ENCODE measurements around the gene PRDM1. TPM values are rescaled to one million over a fixed set of nuclear protein-coding genes. Genes with fewer than 3 reads are reported as not detected.

Gene PRDM1
- polyA plus RNA-seq, 1 of the 3 experiments (the other 2 are of a cell fraction): 4.0 TPM

DNA sequence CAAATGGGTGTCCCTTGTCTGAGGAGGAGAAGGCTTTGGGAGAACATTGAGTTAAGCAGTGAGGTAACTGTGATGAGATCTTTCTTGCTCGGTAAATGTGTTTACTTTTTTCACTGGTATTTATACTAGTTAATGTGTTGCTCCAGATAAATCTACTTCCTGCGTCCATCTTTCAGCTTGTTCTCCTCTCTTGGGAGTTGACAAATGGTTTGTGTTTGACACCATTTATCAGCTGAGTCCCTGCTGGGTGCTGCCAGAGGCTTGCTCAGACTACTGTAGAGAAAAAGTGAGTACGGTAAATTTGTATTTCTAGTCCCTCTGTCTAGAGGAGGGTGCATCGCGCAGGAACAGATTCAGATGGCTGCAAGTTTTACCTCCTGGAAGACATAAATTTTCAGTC is 8.3 kb upstream of the PRDM1 start:
- Histone ChIP-seq H3K27me3 (ENCODE audit: insufficient read depth) (no peaks in the 10 kb centered on the region), H3K27ac (ENCODE audit: low read depth in 2 of 2, low read length in 1 of 2) (no peak overlapping the region), H3K4me2 (no peak overlapping the region), H3K9me2 (no peaks in the 10 kb centered on the region), H3K9ac (no peak overlapping the region), H4K20me1 (ENCODE audit: insufficient read depth) (no peaks in the 10 kb centered on the region), H3K9me3 (no peaks in the 10 kb centered on the region), H3F3A (replicated peaks; ENCODE audit: insufficient read depth) (peaks cover 7% of the 10 kb centered on the region), H3K4me3 (ENCODE audit: low read depth in 2 of 2, low read length in 1 of 2) (no peak overlapping the region), H3K79me2 (ENCODE audit: insufficient read depth) (no peaks in the 10 kb centered on the region), H3K4me1 (ENCODE audit: control insufficient read depth in 1 of 2, insufficient read depth in 2 of 2, low read depth in 1 of 2, low read length in 1 of 2) (0 out of 4 replicates have a peak, but pooled peaks cover 0 to 4% of the 10 kb centered on the region in 2 experiments), H2AFZ (ENCODE audit: low read depth) (no peak overlapping the region), H3K36me3 (replicated peaks in 1 of 2; ENCODE audit: control insufficient read depth in 1 of 2, insufficient read depth in 2 of 2, low read length in 1 of 2) (no peaks in the 10 kb centered on the region)
- POLR2A ChIA-PET: no interaction called here
- no peak for DNase-seq
- TF ChIP-seq EZH2phosphoT487 (IDR thresholded peaks at IDR 0.05; ENCODE audit: borderline replicate concordance, low read depth) (no peak), RXRA (IDR thresholded peaks at IDR 0.05; ENCODE audit: borderline replicate concordance, low read depth) (no peak), RFX5 (IDR thresholded peaks at IDR 0.05; ENCODE audit: low read length) (no peak), POLR2AphosphoS5 (IDR thresholded peaks at IDR 0.05; ENCODE audit: low read depth, low read length) (no peak)
- TF ChIP-seq, protein P1, sequence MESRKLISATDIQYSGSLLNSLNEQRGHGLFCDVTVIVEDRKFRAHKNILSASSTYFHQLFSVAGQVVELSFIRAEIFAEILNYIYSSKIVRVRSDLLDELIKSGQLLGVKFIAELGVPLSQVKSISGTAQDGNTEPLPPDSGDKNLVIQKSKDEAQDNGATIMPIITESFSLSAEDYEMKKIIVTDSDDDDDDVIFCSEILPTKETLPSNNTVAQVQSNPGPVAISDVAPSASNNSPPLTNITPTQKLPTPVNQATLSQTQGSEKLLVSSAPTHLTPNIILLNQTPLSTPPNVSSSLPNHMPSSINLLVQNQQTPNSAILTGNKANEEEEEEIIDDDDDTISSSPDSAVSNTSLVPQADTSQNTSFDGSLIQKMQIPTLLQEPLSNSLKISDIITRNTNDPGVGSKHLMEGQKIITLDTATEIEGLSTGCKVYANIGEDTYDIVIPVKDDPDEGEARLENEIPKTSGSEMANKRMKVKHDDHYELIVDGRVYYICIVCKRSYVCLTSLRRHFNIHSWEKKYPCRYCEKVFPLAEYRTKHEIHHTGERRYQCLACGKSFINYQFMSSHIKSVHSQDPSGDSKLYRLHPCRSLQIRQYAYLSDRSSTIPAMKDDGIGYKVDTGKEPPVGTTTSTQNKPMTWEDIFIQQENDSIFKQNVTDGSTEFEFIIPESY (IDR thresholded peaks at IDR 0.05; ENCODE audit: borderline replicate concordance, low read depth): no peak
- CTCF ChIA-PET: interaction anchor here (1.0 kb wide), 1 partner anchor 9 kb away, joined by 3 read pairs; no protein-coding TSS in a partner anchor
- 84% methylated on average over 5 of the region's 5 CpGs for WGBS (ENCODE audit: low lambda C conversion rate)

DNA sequence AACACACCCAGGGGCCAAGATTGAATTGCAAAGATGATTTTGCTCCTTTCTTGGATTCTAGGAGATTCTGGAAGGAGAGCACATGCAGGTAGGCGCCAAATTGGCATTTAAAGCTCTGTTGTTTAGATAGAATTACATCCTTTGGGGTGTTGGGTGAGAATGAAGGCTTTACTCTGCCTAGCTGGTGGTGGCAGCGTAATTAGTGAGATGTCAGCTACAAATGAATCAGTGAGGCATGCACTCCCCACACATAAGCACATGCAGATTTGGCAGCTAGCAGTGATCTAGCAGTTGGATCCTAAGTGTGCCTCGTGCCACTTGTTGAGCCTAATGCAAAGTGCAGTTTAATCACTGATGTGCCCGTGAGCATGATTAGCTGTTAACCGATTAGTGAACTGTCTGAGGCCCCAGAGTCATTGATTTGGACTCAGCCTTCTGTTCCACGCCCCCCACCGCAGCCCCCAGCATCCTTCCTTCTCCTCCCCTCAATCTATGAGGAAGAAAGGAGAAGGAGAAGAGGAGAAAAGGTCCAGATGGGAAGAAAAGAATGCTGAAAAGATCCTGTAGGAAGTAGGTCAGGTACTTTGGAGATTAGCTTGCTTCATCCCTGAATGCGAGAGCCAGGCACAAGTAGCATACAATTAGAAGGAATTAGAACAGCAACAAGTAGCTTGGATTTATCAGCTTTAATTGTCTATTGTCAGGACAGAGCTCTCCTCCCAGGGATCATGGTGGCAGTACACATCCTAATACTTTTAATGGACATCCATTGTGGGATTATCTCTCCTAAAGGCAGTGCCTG is 6.0 kb upstream of the PRDM1 start:
- no peak overlapping the region for H3K4me3 ChIP-seq (ENCODE audit: low read depth in 2 of 2, low read length in 1 of 2)
- DNase-seq: no peak
- no peaks in the 10 kb centered on the region for H4K20me1 ChIP-seq (ENCODE audit: insufficient read depth)
- H2AFZ ChIP-seq (ENCODE audit: low read depth): no peak overlapping the region
- H3K36me3 ChIP-seq (replicated peaks in 1 of 2; ENCODE audit: control insufficient read depth in 1 of 2, insufficient read depth in 2 of 2, low read length in 1 of 2): no peaks in the 10 kb centered on the region
- no peak overlapping the region for H3K9ac ChIP-seq
- H3K79me2 ChIP-seq (ENCODE audit: insufficient read depth): no peaks in the 10 kb centered on the region
- WGBS (ENCODE audit: low lambda C conversion rate): 70% methylated on average over 8 of the region's 8 CpGs
- no peak overlapping the region for H3K4me2 ChIP-seq
- no peak overlapping the region for H3K27ac ChIP-seq (ENCODE audit: low read depth in 2 of 2, low read length in 1 of 2)
- H3K4me1 ChIP-seq (ENCODE audit: control insufficient read depth in 1 of 2, insufficient read depth in 2 of 2, low read depth in 1 of 2, low read length in 1 of 2): peaks cover 0 to 23% of the 10 kb centered on the region in 2 experiments
- CTCF ChIA-PET: interaction anchor here (1.5 kb wide), 1 partner anchor 221 kb away, joined by 4 read pairs; no protein-coding TSS in a partner anchor
- TF ChIP-seq EP300 (IDR thresholded peaks at IDR 0.05; ENCODE audit: borderline replicate concordance in 1 of 2, low read depth in 1 of 2, low read length in 1 of 2) (no peak), JUND (IDR thresholded peaks at IDR 0.05) (no peak), FOXM1 (IDR thresholded peaks at IDR 0.05; ENCODE audit: low read depth) (no peak), RAD21 (IDR thresholded peaks at IDR 0.05; ENCODE audit: low read length) (no peak), RCOR1 (IDR thresholded peaks at IDR 0.05; ENCODE audit: low read length) (no peak)
- TF ChIP-seq, protein P2, sequence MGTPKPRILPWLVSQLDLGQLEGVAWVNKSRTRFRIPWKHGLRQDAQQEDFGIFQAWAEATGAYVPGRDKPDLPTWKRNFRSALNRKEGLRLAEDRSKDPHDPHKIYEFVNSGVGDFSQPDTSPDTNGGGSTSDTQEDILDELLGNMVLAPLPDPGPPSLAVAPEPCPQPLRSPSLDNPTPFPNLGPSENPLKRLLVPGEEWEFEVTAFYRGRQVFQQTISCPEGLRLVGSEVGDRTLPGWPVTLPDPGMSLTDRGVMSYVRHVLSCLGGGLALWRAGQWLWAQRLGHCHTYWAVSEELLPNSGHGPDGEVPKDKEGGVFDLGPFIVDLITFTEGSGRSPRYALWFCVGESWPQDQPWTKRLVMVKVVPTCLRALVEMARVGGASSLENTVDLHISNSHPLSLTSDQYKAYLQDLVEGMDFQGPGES (IDR thresholded peaks at IDR 0.05; ENCODE audit: low read depth, low read length): no peak
- H3K9me3 ChIP-seq: no peaks in the 10 kb centered on the region
- no peaks in the 10 kb centered on the region for H3K9me2 ChIP-seq
- H3K27me3 ChIP-seq (ENCODE audit: insufficient read depth): no peaks in the 10 kb centered on the region
- POLR2A ChIA-PET: interaction anchor here (1.6 kb wide), 1 partner anchor 88 kb away, joined by 3 read pairs; no protein-coding TSS in a partner anchor
- peaks cover 26% of the 10 kb centered on the region for H3F3A ChIP-seq (replicated peaks; ENCODE audit: insufficient read depth)

Measured in SK-N-SH (cell line).